NCI-H1092 (cell line): ENCODE measurements around the gene HIGD2A.

Experiments used
- DNase-seq: peaks from one replicate; lab custom pipeline; 2025; lab: John Stamatoyannopoulos, UW

Gene HIGD2A

GRCh38 chr5:176369934-176370711, 18.4 kb upstream of the HIGD2A start:
- no peak for DNase-seq

DNA sequence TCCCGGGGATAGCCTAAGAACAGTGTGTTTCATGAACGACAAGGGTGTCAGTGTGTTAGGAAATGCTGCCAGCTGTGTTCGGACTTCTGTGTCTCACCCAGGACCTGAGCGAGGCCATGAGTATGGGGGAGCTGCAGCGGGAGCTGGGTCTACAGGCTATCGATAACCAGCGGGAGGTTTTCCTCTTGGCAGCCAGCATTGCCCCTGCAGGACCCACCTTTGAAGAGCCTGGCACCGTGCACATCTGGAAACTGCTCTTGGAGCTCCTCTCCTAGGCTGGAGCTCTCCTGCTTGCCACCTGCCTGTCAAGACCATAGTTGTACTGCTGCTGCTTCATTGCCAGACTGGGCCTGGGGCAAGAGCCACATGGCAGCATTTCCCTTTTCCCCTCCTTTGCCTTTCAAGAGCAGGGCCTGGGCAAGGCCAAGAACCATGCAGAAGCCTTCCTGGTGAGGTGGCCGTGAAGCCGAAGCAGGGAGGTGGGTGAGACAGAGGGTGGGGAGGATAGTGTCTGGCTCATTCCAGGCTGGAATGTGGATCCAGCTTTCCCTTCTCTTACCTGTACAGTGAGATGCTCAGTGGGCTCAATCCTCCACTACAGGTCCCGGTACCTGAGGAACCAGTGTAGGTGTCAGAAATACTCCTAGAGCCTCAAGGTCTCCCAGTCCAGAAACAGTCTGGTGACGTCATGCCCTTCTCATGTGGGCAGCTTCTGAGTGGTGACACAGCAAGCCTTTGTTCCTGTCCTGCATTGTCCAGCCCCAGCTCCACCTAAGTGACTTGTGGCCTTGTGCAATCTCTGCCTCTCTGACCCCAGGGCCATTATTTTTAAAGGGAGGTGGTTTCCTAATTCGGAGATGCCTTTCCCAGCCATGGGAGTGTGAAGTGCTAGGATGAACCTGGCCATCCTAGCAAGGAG, 16.7 kb upstream of the HIGD2A start:
- DNase-seq: no peak

GRCh38 chr5:176373100-176373818, 15.3 kb upstream of the HIGD2A start:
- no peak for DNase-seq

DNA sequence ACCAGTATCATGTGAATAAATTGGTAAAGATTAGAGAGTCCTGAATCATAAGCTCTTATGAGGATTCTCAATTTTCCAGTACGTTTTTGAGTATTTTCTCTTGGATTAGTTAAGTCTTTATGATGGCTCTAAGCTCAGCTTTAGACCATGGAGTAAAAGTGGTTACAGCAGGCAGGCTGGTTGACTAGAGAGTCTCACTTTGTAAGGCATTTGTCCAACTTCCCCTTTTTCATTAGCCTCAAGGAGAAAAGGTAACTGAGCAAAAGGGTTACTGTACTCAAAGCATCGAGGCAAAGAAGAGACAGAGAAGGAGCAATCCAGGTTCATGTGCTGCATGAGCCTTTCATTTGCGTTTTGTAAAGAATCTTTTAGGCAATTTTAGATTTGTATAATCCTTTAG, 8.7 kb upstream of the HIGD2A start:
- DNase-seq: no peak

DNA sequence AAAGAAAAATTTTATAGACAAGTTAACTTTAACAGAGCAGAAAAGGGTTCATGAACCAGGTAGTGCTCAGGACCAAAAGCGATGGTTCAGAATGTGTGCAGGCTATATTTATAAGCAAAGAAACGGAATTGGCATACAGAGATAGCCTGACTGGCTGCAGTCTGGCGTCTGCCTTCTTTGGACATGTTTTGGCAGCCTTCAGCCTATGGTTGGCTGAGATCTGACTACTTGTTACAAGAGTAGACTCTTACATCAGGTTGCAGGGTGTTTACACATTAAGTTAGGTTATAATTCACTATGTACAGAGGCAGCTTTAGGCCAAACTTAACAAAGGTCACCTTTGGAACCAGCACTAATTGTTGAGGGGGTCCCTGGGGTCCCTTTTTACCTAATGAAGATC, 7.1 kb upstream of the HIGD2A start:
- DNase-seq: no peak

GRCh38 chr5:176381979-176382378, 6.6 kb upstream of the HIGD2A start:
- DNase-seq: no peak

- no peak for DNase-seq
Observed at GRCh38 chr5:176382721-176383120, 5.8 kb upstream of the HIGD2A start.

DNA sequence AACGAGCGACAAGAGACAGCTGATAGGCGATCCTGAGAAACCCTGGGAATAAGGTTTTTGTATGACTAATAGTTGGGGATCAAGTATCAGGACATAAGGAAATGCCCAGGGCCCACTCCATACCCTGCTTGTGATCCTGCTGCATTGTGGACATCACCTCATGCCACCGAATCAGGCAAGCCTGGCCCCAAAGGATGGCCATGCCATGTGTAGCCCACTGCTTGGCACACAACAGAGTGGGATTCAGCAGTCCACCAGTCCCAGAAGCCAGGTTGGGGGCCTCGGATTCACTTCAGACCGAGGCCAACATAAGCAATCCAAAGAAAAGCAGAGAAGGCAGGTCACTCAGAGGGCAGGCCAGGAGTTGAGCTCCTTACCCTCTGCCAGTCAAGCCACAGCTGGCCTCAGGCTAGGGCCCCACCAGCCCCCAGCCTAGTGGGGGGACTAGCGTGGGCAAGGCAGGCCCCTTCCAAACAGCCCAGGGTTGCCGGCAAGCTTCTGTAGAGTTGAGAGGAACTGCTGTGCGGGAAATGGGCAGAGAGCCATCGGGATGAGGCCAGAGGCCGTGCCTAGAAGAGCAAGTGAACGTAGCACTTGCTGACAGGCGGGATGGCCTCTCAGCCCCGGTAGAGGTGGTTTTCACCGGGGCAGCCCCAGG, 5.2 kb upstream of the HIGD2A start:
- no peak for DNase-seq

GRCh38 chr5:176383961-176384360, 4.6 kb upstream of the HIGD2A start:
- DNase-seq: no peak

DNA sequence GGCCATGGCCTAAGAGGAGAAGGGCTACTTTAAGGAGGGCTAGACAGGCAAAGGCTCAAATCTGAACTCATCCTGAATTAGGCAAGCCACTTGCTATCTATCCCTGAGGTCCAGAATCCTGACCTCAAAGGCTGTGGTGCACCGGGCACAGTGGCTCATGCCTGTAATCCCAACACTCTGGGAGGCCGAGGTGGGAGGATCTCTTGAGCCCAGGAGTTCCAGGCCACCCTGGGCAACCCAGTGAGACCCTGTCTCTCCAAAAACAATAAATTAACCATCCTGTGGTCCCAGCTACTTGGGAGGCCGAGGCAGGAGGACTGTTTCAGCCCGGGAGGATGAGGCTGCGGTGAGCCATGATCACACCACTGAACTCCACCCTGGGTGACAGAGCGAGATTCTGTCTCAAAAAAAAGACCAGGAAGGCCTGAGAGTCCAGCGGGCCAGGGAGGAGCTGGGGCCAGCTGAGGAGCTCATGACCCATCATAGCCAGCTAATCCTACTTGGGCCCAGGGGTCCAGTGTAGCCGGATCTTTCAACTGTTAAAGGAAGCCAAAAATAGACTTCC, 4.1 kb upstream of the HIGD2A start:
- no peak for DNase-seq

- no peak for DNase-seq
Observed at GRCh38 chr5:176384991-176385390, 3.6 kb upstream of the HIGD2A start.

DNA sequence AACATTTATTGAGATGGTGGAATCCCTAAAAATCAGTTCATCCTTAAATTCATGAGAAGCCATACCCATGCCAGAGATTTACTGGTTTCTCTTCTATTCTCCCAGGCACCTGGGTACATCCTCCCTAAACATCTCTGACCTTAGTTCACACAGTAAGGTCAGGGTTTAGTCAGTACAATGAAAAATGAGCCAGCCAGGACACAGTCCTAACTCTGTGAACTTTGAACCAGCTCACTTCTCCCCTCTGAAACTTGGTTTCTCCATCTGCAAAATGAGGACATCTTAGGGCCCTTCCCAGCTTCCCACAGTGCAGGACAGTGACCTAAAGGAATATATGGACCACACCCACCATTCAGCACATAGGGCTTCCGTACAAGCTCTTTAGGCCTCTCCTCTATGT, 2.1 kb upstream of the HIGD2A start:
- DNase-seq: no peak

GRCh38 chr5:176387384-176387925, 1.1 kb upstream of the HIGD2A start:
- no peak for DNase-seq

DNA sequence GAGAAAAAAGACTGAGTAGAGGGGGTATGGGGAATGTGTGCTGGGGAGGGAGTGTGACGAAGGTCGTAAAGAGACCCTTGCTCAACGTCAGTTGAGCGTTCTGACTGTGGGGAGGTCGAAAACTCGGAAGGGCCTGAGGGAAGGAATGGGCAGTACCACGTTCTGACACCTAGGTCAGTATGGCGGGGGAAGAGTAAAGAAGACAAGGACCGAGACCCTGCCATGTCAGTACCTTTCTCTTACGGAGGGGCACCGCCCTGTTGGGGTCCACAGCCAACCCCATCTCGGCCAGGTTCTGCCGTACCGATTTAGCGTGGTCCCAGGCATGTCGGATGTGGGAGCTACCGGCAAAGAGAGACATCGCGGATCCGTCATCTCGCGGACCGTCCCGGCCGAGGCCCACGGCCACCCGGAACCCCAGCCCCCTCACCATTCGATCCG, 528 bp upstream of the HIGD2A start:
- DNase-seq: no peak

DNA sequence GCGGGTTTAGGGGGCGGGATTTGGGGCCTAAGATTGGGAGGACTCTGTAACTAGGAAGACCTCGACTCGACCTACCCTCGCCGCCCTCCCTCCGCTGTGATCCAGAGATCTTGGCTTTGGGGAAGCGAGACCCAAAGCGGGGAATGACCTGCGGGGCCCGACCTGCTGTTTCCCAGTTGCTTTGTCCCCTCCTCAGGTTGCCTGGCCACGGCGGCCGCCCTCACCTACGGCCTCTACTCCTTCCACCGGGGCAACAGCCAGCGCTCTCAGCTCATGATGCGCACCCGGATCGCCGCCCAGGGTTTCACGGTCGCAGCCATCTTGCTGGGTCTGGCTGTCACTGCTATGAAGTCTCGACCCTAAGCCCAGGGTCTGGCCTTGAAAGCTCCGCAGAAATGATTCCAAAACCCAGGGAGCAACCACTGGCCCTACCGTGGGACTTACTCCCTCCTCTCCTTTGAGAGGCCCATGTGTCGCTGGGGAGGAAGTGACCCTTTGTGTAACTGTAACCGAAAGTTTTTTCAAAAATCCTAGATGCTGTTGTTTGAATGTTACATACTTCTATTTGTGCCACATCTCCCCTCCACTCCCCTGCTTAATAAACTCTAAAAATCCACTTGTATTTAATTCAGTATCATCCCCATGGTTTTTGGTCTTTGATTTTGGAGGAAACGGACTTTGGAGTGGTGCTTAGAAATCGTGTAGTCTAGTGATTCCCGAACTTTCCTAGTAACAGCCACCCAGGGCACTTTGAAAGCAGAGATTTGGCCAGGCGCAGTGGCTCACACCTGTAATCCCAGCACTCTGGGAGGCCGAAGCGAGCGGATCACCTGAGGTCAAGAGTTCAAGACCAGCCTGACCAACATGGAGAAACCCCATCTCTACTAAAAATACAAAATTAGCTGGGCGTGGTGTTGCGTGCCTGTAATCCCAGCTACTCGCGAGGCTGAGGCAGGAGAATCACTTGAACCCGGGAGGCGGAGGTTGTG, 878 bp downstream of the HIGD2A start:
- no peak for DNase-seq

DNA sequence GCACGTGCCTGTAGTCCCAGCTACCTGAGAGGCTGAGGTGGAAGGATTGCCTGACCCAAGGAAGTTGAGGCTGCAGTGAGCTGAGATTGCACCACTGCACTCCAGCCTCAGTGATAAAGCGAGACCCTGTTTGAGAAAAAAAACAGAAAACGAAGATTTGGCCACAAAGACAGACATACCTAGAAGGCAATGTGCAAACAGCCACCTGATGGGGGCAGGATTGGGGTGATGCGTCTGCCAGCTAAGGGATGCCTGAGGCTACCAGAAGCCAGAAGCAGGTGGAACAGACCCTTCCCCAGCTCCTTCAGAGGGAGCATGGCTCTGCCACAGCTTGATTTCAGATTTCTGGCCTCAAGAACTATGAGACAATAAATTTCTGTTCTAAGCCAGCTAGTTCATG, 2.9 kb downstream of the HIGD2A start:
- no peak for DNase-seq

- DNase-seq: no peak
Observed at GRCh38 chr5:176391999-176392398, 3.4 kb downstream of the HIGD2A start.

DNA sequence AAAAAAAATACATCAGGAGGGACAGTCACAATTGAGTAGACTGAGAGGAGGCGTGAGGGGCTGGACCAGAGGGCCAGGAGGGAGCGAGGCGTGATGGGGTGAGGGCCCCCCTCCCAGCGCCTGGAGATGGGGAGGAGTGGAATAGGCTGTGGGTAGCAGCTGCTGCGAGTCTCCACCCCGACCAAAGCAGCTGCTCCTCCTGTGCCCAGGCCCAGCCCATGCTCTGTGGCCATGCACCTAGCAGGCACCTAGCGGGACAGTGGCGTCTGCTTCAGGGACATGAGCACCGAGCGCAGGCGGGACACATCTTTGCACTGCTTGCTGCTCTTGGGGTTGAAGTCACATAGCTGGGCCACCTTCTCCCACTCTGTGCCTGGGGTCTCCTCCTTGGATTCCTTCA, 4.0 kb downstream of the HIGD2A start:
- no peak for DNase-seq

DNA sequence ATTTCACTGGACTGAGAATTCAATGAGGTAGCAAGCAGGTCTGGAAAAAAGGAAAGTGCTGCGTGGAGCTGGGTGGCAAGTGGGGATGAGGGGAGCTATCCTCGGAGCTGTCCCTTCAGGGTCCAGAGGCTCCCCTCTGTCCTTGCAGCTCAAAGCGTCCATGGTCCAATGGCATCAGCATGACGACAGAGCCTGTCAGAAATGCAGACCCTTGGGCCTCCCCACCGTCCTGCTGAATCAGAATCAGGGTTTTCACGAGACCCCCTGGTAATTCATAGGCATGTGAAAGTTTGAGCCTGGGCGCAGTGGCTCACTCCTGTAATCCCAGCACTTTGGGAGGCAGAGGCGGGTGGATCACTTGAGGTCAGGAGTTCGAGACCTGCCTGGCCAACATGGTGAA, 5.5 kb downstream of the HIGD2A start:
- no peak for DNase-seq
